GM12801 (cell line): ENCODE data around the gene L2HGDH.

Source experiments
- CTCF ChIP-seq: IDR thresholded peaks from one replicate; pipeline ENCODE4 v1.5.1; 2011; ENCODE audit warnings: control low read depth; ENCODE audit not compliant: insufficient read length; ENCODE audit errors: extremely low read depth

L2HGDH gene

GRCh38 chr14:50232276-50232642 lies 79.8 kb downstream of the L2HGDH start:
- no peak for TF ChIP-seq CTCF

GRCh38 chr14:50231475-50232275 lies 80.4 kb downstream of the L2HGDH start, which contains the start of gene SOS2:
SOS2 (minus strand) TSS chr14:50231578; CDS start chr14:50231283, 295 bp downstream.
- TF ChIP-seq CTCF = no peak

- no peak for TF ChIP-seq CTCF
Observed at GRCh38 chr14:50230701-50231474, 81.1 kb downstream of the L2HGDH start.

GRCh38 chr14:50230401-50230700 lies 81.7 kb downstream of the L2HGDH start:
- no peak for TF ChIP-seq CTCF

- no peak for TF ChIP-seq CTCF
Observed at GRCh38 chr14:50229681-50230080, 82.3 kb downstream of the L2HGDH start.

- TF ChIP-seq CTCF = no peak
Observed at GRCh38 chr14:50228313-50228712, 83.7 kb downstream of the L2HGDH start.

GRCh38 chr14:50225974-50226297 lies 86.1 kb downstream of the L2HGDH start:
- no peak for TF ChIP-seq CTCF
